GM21737 (cell line): ENCODE results near the gene HDGFL2.
"Not testable (repeated sequence)": the region's sequence is repeated elsewhere in the genome, so short reads cannot be mapped to it uniquely, and the experiment has no call there.

Experiments
- ATAC-seq: cut with Tn5 transposase; IDR thresholded peaks from one replicate; pipeline ENCODE4 v1.9.1; 2021; ENCODE audit warnings: mild to moderate bottlenecking, moderate library complexity; ENCODE audit not compliant: unreplicated experiment

The HDGFL2 gene

DNA sequence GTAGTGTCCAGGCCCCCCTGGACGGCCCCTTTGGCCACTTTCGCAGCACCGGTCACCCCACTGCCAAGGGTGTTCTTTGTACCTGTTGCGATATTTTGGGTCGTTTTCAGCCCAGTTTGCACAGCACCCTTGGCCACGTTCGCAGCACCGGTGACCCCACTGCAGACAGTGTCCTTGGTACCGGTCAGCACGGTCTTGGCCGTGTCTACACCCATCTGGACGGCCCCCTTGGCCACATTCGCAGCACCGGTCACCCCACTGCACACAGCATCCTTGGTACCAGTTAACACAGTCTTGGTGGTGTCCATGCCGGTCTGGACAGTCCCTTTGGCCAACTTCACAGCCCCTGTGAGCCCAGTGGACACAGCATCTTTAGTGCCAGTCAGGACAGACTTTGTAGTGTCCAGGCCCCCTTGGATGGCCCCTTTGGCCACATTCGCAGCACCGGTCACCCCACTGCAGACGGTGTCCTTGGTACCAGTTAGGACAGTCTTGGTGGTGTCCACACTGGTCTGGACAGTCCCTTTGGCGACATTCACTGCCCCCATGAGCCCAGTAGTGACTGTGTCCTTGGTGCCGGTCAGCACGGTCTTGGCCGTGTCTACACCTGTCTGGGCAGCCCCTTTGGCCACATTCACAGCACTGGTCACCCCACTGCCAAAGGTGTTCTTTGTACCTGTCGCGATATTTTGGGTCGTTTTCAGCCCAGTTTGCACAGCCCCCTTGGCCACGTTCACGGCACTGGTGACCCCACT is 39.4 kb downstream of the HDGFL2 start:
- no peak for ATAC-seq

DNA sequence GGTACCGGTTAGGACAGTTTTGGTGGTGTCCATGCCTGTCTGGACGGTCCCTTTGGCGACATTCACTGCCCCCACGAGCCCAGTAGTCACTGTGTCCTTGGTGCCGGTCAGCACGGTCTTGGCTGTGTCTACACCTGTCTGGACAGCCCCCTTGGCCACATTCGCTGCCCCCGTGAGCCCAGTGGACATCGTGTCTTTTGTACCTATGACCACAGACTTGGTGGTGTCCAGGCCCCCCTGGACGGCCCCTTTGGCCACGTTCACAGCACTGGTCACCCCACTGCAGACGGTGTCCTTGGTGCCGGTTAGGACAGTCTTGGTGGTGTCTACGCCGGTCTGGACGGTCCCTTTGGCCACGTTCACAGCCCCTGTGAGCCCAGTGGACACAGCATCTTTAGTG is 40.0 kb downstream of the HDGFL2 start:
- no peak for ATAC-seq

DNA sequence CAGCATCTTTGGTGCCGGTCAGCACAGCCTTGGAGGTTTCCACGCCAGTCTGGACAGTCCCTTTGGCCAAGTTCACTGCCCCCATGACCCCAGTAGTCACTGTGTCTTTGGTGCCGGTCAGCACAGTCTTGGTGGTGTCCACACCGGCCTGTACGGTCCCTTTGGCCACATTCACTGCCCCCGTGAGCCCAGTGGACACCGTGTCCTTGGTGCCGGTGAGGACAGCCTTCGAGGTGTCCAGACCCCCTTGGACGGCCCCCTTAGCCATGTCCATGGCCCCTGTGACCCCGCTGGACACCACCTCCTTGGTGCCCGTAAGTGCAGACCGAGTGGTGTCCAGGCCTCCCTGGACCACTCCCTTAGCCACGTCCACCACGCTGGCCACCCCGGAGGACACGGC is 41.2 kb downstream of the HDGFL2 start:
- ATAC-seq = no peak

- ATAC-seq = no peak
These were observed 43.6 kb downstream of the HDGFL2 start for GRCh38 chr19:4515732-4516131.

DNA sequence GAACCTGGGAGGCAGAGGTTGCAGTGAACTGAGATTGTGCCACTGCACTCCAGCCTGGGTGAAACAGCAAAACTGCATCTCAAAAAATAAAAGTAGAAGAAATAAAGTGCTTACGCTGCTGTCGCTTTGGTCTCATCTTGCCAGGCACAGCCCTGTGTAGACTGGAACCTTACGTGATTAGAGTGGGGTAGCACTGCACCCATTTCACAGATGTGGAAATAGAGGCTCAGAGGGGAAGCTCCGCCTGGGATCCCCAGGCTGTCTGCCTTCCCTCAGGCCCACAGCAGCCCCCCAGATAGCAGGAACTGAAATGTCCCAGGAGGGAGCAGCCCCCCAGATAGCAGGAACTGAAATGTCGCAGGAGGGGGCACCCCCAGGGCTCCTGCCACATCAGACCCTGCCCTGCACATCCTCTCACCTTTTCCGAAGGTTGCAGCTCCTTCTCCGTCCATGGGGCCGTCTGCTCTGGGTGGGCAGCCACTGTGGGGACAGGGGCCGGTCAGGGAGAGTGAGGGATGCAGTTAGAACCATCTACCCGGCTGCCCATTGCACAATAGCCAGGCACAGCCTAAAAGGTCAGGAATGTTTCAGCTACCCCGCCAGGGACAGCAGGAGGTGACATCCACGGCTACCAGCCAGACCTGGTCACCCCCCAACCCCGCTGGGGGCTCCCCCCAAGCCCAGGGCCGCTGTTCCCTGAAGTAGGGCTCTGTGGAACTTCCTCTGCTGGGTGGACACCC is 44.3 kb downstream of the HDGFL2 start:
- no peak for ATAC-seq

DNA sequence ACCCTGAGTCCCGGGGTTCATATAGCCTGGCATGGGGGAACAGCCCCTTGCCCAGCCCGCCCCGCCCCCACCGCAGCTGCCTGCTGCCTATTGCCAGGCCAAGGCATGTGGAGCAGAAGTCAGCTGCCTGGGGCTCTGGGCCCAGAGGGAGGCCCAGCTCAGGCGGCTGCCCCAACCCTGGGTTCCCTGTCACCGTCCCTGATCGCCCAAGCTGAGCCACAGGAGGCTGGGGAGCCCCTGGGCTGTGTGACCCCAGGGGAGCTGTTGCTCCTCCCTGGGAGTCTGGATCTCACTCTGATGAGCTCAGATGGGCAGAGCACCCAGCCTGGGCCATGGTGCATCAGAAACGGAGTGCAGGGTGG is 44.8 kb downstream of the HDGFL2 start:
- ATAC-seq = no peak

- no peak for ATAC-seq
These were observed 45.5 kb downstream of the HDGFL2 start for GRCh38 chr19:4517451-4518057.

GRCh38 chr19:4518345-4519171 is 46.5 kb downstream of the HDGFL2 start, which contains the start of gene PLIN4:
Gene PLIN4 (minus strand): TSS chr19:4518486. CDS start chr19:4518272, 214 bp downstream.
- no peak for ATAC-seq

GRCh38 chr19:4519172-4519496 is 47.0 kb downstream of the HDGFL2 start:
- ATAC-seq = no peak

- ATAC-seq = no peak
These were observed 47.6 kb downstream of the HDGFL2 start for GRCh38 chr19:4519521-4520277.

DNA sequence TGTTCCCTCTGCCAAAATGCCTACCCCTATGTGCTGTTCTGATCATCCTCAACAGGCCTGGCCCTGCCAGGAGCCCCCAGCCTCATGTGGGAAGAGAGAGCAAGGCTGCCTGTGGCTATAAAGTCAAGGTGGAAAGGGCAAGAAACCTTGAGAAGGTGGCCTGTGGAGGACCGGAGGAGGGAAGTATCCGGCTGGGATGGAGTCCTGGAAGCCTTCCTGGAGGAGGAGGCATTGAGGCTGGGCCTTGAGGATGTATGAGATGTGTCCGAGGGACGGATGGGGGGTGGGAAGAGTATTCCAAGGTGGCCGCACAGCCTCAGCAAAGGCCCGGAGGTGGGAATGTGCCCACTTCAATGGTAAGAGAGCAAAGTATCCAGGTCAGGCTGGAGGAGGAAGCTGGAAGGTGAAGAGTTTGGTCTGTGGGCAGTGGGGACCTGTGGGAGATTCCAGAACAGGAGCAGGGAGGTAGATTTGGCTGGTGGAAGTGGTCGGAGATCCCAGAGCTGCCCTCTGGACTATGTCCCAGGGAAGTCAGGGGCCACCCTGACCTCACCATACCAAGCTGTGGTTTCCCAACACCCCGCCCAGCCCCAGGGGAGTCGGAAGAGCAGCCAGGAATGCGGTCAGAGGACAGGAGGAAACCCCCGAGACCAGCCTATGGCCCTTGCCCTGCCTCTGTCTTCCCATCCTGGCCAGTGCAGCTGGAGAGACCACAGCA is 49.2 kb downstream of the HDGFL2 start:
- no peak for ATAC-seq

DNA sequence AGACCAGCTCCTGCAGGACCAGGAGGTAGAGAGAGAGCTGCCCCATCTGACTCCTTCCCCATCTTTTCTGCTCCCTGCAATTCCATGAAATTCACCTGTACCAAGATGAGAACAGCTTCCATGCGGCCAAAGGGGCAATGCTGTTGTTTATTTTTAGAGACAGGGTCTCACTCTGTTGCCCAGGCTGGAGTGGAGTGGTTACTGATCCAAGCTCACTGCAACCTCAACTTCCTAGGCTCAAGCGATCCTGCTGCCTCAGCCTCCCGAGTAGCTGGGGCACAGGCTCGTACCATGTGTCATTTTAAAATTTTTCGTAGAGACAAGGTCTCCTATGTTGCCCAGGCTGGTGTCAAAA is 49.8 kb downstream of the HDGFL2 start:
- no peak for ATAC-seq

DNA sequence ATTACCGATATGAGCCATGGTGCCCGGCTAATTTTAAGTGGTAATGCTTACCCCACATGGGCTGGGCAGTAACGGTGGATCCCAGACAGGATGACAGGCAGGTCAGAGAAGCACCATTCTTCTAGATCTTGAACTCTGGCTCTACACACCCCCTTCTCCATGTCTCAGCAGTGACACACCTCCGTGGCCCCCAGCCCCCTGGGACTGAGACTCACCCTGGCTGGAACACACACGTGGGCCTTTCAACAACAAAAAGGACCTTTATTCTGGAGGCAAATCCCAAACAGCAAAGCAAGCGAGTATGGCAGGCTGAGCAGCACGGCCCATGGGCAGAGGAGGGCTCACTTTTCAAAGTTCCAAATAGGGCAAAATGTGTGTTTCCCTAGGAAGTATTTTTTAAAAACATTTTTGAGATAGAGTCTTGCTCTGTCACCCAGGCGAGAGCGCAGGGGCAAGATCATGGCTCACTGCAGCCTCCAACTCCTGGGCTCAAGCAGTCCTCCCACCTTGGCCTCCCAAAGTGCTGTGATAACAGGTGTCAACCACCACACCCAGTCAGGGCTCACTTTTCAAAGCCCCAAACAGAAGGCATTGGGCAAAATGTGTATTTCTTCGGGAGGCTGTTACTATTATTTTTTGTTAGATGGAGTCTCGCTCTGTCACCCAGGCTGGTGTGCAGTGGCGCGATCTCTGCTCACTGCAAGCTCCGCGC is 50.4 kb downstream of the HDGFL2 start:
- ATAC-seq = no peak

DNA sequence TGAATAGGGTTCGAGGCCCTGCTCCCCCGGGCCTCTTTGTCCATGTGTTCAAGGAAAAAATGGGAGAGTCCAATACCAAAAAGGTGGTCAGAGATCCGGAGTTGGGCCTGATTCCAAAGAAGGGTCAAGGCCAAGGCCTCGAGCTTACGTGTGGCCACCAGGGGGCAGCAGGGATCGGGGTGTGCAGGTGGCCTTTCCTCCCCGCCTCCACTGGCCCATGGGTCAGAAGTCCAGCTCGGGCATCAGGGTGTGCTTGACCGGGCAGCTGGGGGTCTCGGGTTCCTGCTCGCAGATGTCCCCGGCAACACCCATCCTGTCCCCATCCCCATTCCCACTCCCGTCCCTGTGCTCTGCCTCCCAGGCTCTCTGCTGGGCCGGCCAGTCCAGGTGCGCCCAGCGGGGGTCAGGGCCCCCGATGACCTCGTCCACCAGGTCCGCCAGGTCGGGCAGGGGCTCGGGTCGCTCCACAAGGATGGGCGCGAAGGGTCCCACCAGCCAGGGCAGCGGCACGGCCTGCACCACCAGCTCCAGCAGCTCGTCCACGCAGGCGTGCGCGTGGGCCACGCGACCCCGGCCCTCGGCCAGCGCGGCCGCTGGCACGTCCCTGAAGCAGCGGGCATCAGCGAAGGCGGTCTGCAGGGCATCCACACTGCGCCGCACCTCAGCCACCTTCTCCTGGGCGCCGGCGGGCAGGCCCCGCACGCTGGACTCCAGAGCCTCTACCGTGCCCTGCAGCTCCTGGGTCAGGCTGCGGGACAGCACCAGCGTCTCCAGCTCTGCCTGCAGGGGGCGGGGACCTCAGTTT is 51.4 kb downstream of the HDGFL2 start:
- ATAC-seq = no peak

GRCh38 chr19:4524808-4525562 is 52.9 kb downstream of the HDGFL2 start:
- ATAC-seq = no peak

DNA sequence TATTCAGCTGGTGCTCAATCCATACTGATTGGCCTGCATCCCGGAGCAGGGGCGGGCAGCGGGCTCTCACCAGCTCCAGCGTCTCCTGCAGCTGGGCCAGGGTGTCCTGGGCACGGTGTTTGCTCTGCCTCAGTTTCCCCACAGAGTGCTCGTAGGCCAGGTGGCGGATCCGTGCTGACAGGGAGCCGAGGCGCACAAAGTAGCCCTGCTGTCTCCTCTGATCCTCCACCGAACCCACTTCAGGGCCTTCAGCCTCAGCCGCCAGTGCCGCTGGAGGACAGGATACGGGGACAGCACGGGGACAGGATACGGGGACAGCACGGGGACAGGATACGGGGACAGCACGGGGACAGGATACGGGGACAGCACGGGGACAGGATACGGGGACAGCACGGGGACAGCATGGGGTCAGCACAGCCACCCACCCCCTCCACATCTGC is 53.5 kb downstream of the HDGFL2 start:
- ATAC-seq = no peak

DNA sequence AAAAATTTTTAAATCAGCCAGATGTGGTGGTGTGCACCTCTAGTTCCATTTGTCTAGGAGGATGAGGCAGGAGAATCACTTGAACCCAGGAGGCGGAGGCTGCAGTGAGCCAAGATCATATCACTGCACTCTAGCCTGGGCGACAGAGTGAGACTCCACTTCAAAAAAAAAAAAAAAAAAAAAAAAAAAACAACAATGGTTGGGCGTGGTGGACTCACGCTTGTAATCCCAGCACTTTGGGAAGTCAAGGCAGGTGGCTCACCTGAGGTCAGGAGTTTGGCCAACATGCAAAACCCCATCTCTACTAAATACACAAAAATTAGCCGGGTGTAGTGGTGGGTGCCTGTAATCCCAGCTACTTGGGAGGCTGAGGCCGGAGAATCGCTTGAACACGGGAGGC is 55.3 kb downstream of the HDGFL2 start:
- not testable (repeated sequence) for ATAC-seq

DNA sequence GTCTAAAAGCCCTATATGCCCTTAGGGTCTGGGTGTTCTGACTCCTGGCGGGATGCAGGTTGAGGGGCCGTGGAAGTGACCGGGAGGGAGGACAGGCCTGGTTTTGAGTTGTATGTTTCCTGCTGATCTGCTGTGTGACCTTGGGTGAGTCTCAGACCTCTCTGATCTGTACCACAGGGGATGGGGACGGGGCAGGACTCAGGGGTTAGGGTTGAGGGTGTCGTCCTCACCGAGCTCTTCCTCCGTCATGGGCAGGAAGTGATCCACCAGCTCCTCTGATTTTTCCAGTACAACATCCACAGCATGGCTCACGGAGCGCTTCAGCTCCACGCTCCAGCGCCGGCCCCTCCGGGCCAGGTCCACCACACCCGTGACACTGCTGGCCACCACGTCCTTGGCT is 56.7 kb downstream of the HDGFL2 start:
- no peak for ATAC-seq
